GM08714 (cell line): ENCODE data around the gene TRAF4.

Experiments used
- H3K4me3 ChIP-seq: fragments of 200-500 bp; sonication (Bioruptor generic); 2 replicates; pipeline ENCODE4 v1.5.1; 2014; ENCODE audit warnings: mild to moderate bottlenecking, low read length, inconsistent platforms
- ZNF274 ChIP-seq: IDR thresholded peaks from 2 replicates; pipeline ENCODE4 v1.6.1; 2012; ENCODE audit warnings: mild to moderate bottlenecking, low read depth, low read length

TRAF4 gene

GRCh38 chr17:28743243-28744103 is at the start of gene TRAF4:
Gene TRAF4 (plus strand): TSS chr17:28744011. CDS start chr17:28744113, 102 bp downstream.
- TF ChIP-seq ZNF274 = no peak
- peak within 1 kb of the TSS; percentile 93 for H3K4me3 ChIP-seq

- H3K4me3 ChIP-seq = no peak overlapping the region
- no peak for TF ChIP-seq ZNF274
Observed at GRCh38 chr17:28698253-28698941, 45.4 kb upstream of the TRAF4 start.

GRCh38 chr17:28700278-28700677 is 43.5 kb upstream of the TRAF4 start:
- no peak for TF ChIP-seq ZNF274
- H3K4me3 ChIP-seq = no peak overlapping the region

- no peak overlapping the region for H3K4me3 ChIP-seq
- no peak for TF ChIP-seq ZNF274
Observed at GRCh38 chr17:28700830-28701492, 42.9 kb upstream of the TRAF4 start.

GRCh38 chr17:28702026-28702751 is 41.6 kb upstream of the TRAF4 start:
- no peak overlapping the region for H3K4me3 ChIP-seq
- TF ChIP-seq ZNF274 = no peak

GRCh38 chr17:28702752-28703150 is 41.1 kb upstream of the TRAF4 start:
- TF ChIP-seq ZNF274 = no peak

GRCh38 chr17:28703552-28704218 is 40.1 kb upstream of the TRAF4 start:
- H3K4me3 ChIP-seq = no peak overlapping the region
- TF ChIP-seq ZNF274 = no peak

More at GRCh38 chr17:28702752-28703150, 41.1 kb upstream of the TRAF4 start:
- H3K4me3 ChIP-seq = no peak overlapping the region

GRCh38 chr17:28704219-28704858 is 39.5 kb upstream of the TRAF4 start:
- H3K4me3 ChIP-seq = no peak overlapping the region
- no peak for TF ChIP-seq ZNF274

GRCh38 chr17:28705074-28705659 is 38.6 kb upstream of the TRAF4 start:
- no peak overlapping the region for H3K4me3 ChIP-seq
- TF ChIP-seq ZNF274 = no peak

GRCh38 chr17:28705728-28706334 is 38.0 kb upstream of the TRAF4 start:
- H3K4me3 ChIP-seq = no peak overlapping the region
- no peak for TF ChIP-seq ZNF274

GRCh38 chr17:28706471-28707338 is 37.1 kb upstream of the TRAF4 start:
- no peak for TF ChIP-seq ZNF274
- H3K4me3 ChIP-seq = no peak overlapping the region
